CD14-positive monocyte (primary cell): ENCODE measurements around the gene MAP7. TPM values are rescaled to one million over a fixed set of nuclear protein-coding genes. Genes with fewer than 3 reads are reported as not detected.

Source experiments
- DNase-seq, 3 donors: peaks; one replicate each; pipeline ENCODE4 v3.0.0-alpha.2; 2011 to 2022
- H2AFZ ChIP-seq: 2 replicates; pipeline ENCODE4 v1.6.0; 2012; ENCODE audit warnings: mild to moderate bottlenecking, low read depth, low read length, inconsistent platforms; ENCODE audit not compliant: insufficient read depth, poor library complexity, severe bottlenecking
- H3K27ac ChIP-seq, 2 donors: 1 replicate in 1 of 2; 2 replicates in 1 of 2; pipeline ENCODE4 v1.5.1; 2012 to 2013; ENCODE audit warnings: low read length in 2 of 2, control low read depth in 1 of 2, inconsistent platforms in 1 of 2, low read depth in 1 of 2, mild to moderate bottlenecking in 1 of 2
- H3K27me3 ChIP-seq, 2 donors: one replicate each; pipeline versions ENCODE4 v1.6.0 to v1.6.1; 2011 to 2013; ENCODE audit warnings: low read length in 2 of 2; ENCODE audit not compliant: control insufficient read depth in 2 of 2, insufficient read depth in 2 of 2
- H3K36me3 ChIP-seq, 2 donors: replicated peaks in 1 of 2; 1 replicate in 1 of 2; 2 replicates in 1 of 2; pipeline versions ENCODE4 v1.5.1 to v1.6.1; 2012 to 2013; ENCODE audit warnings: low read length in 2 of 2, control low read depth in 1 of 2, inconsistent platforms in 1 of 2, mild to moderate bottlenecking in 1 of 2; ENCODE audit not compliant: insufficient read depth in 2 of 2, control insufficient read depth in 1 of 2
- H3K4me1 ChIP-seq, 2 donors: 1 replicate in 1 of 2; 2 replicates in 1 of 2; pipeline versions ENCODE4 v1.5.1 to v1.6.1; 2012 to 2013; ENCODE audit warnings: low read length in 2 of 2, control low read depth in 1 of 2, inconsistent platforms in 1 of 2, mild to moderate bottlenecking in 1 of 2, moderate library complexity in 1 of 2; ENCODE audit not compliant: insufficient read depth in 2 of 2, control insufficient read depth in 1 of 2
- H3K4me2 ChIP-seq: replicated peaks from 2 replicates; pipeline ENCODE3; 2012; ENCODE audit warnings: low read length, moderate library complexity, mild to moderate bottlenecking; ENCODE audit not compliant: poor library complexity, severe bottlenecking; ENCODE audit errors: extremely low read depth
- H3K4me3 ChIP-seq, 3 experiments: fragments of 200-600 bp in 1 of 3; sonication (generic) in 1 of 3; replicated peaks in 1 of 3; 1 replicate in 2 of 3; 2 replicates in 1 of 3; pipeline ENCODE4 v1.5.1; 2011 to 2013; ENCODE audit warnings: low read length in 3 of 3, mild to moderate bottlenecking in 3 of 3, control low read depth in 2 of 3, low read depth in 2 of 3, inconsistent platforms in 1 of 3, moderate library complexity in 1 of 3
- H3K79me2 ChIP-seq: 2 replicates; pipeline ENCODE4 v1.6.0; 2012; ENCODE audit warnings: mild to moderate bottlenecking, control low read depth, inconsistent platforms, low read length, moderate library complexity; ENCODE audit not compliant: insufficient read depth
- H3K9ac ChIP-seq: 2 replicates; pipeline ENCODE4 v1.6.0; 2017; ENCODE audit warnings: low read length, mild to moderate bottlenecking; ENCODE audit not compliant: insufficient read depth, poor library complexity, severe bottlenecking
- H3K9me3 ChIP-seq, 2 donors: replicated peaks in 1 of 2; 1 replicate in 1 of 2; 2 replicates in 1 of 2; pipeline versions ENCODE4 v1.5.1 to v1.6.1; 2012 to 2013; ENCODE audit warnings: low read length in 2 of 2, control low read depth in 1 of 2; ENCODE audit not compliant: control insufficient read depth in 1 of 2, insufficient read depth in 1 of 2
- H4K20me1 ChIP-seq: 2 replicates; pipeline ENCODE4 v1.6.0; 2012; ENCODE audit warnings: mild to moderate bottlenecking, low read length, control low read depth, moderate library complexity; ENCODE audit not compliant: insufficient read depth
- H3K27ac Mint-ChIP-seq, 7 donors: one replicate each; pipeline ENCODE4 v1.8.0; 2020; ENCODE audit warnings: mild to moderate bottlenecking in 7 of 7, mixed read lengths in 7 of 7, moderate library complexity in 6 of 7, inconsistent platforms in 2 of 7
- H3K27me3 Mint-ChIP-seq, 3 donors: one replicate each; pipeline ENCODE4 v1.8.0; 2021 to 2022; ENCODE audit warnings: low read depth in 3 of 3, mild to moderate bottlenecking in 3 of 3, mixed read lengths in 3 of 3, moderate library complexity in 3 of 3, inconsistent platforms in 1 of 3
- H3K36me3 Mint-ChIP-seq, 2 donors: one replicate each; pipeline ENCODE4 v1.8.0; 2020; ENCODE audit warnings: mixed read lengths in 2 of 2, inconsistent platforms in 1 of 2, mild to moderate bottlenecking in 1 of 2
- H3K4me1 Mint-ChIP-seq: one replicate; pipeline ENCODE4 v1.8.0; 2020; ENCODE audit warnings: mild to moderate bottlenecking, mixed read lengths
- H3K4me3 Mint-ChIP-seq, 2 donors: one replicate each; pipeline ENCODE4 v1.8.0; 2020; ENCODE audit warnings: mild to moderate bottlenecking in 2 of 2, mixed read lengths in 2 of 2, moderate library complexity in 1 of 2
- H3K9me3 Mint-ChIP-seq, 7 donors: one replicate each; pipeline ENCODE4 v1.8.0; 2020 to 2022; ENCODE audit warnings: mixed read lengths in 7 of 7, mild to moderate bottlenecking in 6 of 7, moderate library complexity in 6 of 7, inconsistent platforms in 2 of 7
- CTCF ChIP-seq: fragments of 200-600 bp; IDR thresholded peaks from one replicate; pipeline ENCODE4 v1.8.0; 2022; ENCODE audit warnings: antibody characterized with exemption, mild to moderate bottlenecking
- WGBS: methylation state at CpG from one replicate; pipeline ENCODE4 v1.1.5; 2013; ENCODE audit warnings: missing lambda C conversion rate; ENCODE audit not compliant: insufficient coverage; 5-methylcytosine and 5-hydroxymethylcytosine counted together
- intact Hi-C, 2 donors: fragments of 100-400 bp; cut with micrococcal nuclease; formaldehyde crosslinking; loops; one replicate each; pipeline versions ENCODE4 v1.15.0 to v1.15.1; 2023
- polyA plus RNA-seq, 3 donors: library from polyadenylated mRNA; depleted of rRNA in 1 of 3; unstranded in 2 of 3; stranded (reverse) in 1 of 3; fragments of 300-500 nt in 2 of 3; fragments of >200 nt in 1 of 3; fragmentation: Illumina TruSeq in 2 of 3; gene quantifications; 1 replicate in 2 of 3; 2 replicates in 1 of 3; pipeline ENCODE4 v1.2.3, GENCODE V29; 2012 to 2021

MAP7 gene
- polyA plus RNA-seq, 3 donors: 0.67 to 1.6 (median 1.2) TPM

GRCh38 chr6:136528477-136528876 lies 21.7 kb downstream of the MAP7 start:
- no peak for DNase-seq
- Histone ChIP-seq H3K79me2 (no peaks in the 10 kb centered on the region), H3K36me3 (no peaks in the 10 kb centered on the region), H3K4me3 (no peak overlapping the region), H3K9me3 (no peaks in the 10 kb centered on the region), H2AFZ (no peak overlapping the region), H3K4me2 (no peak overlapping the region), H3K4me1 (peaks cover 12 to 19% of the 10 kb centered on the region in 2 donors), H4K20me1 (no peaks in the 10 kb centered on the region), H3K9ac (no peak overlapping the region), H3K27me3 (no peaks in the 10 kb centered on the region), H3K27ac (no peak overlapping the region)
- H3K9me3 Mint-ChIP-seq: no peaks in the 10 kb centered on the region
- no peaks in the 10 kb centered on the region for H3K36me3 Mint-ChIP-seq
- H3K4me3 Mint-ChIP-seq: no peak overlapping the region
- H3K27me3 Mint-ChIP-seq: peaks cover 0 to 3% (median 2%) of the 10 kb centered on the region in 3 donors
- intact Hi-C loops: no loop called here
- H3K27ac Mint-ChIP-seq: no peak overlapping the region
- TF ChIP-seq CTCF: no peak
- no CpG with 5 or more reads among the region's 1 CpG for WGBS
- peaks cover 18% of the 10 kb centered on the region for H3K4me1 Mint-ChIP-seq

GRCh38 chr6:136527831-136528230 lies 22.4 kb downstream of the MAP7 start:
- Histone ChIP-seq H3K36me3 (no peaks in the 10 kb centered on the region), H2AFZ (no peak overlapping the region), H3K79me2 (no peaks in the 10 kb centered on the region), H4K20me1 (no peaks in the 10 kb centered on the region), H3K4me3 (no peak overlapping the region), H3K27me3 (no peaks in the 10 kb centered on the region), H3K9me3 (no peaks in the 10 kb centered on the region), H3K4me2 (no peak overlapping the region), H3K4me1 (peaks cover 12 to 19% of the 10 kb centered on the region in 2 donors), H3K27ac (no peak overlapping the region), H3K9ac (no peak overlapping the region)
- Mint-ChIP-seq H3K36me3 (no peaks in the 10 kb centered on the region), H3K27ac (no peak overlapping the region), H3K27me3 (peaks cover 0 to 3% (median 2%) of the 10 kb centered on the region in 3 donors), H3K4me1 (peaks cover 18% of the 10 kb centered on the region), H3K9me3 (no peaks in the 10 kb centered on the region), H3K4me3 (no peak overlapping the region)
- no peak for DNase-seq
- no peak for TF ChIP-seq CTCF
- intact Hi-C loops: no loop called here
- WGBS: 81% methylated on average over 3 of the region's 6 CpGs
